Tibial nerve (tissue), 3 donors: Measurements from ENCODE around the gene PRRT4.

Experiments
- POLR2A ChIP-seq, 2 donors: fragments of 450-650 bp; IDR thresholded peaks; one replicate each; pipeline ENCODE4 v1.6.1; 2017; ENCODE audit warnings: antibody characterized with exemption in 2 of 2, mild to moderate bottlenecking in 2 of 2, moderate library complexity in 2 of 2
- TF ChIP-seq, protein P1 (sequence below), 5 experiments: fragments of 200-600 bp in 3 of 5; fragments of 450-650 bp in 2 of 5; sonication (generic) in 3 of 5; IDR thresholded peaks; one replicate each; pipeline ENCODE4 v1.5.1; 2016 to 2019; ENCODE audit warnings: antibody characterized with exemption in 5 of 5, mild to moderate bottlenecking in 3 of 5, moderate library complexity in 2 of 5

DNA sequence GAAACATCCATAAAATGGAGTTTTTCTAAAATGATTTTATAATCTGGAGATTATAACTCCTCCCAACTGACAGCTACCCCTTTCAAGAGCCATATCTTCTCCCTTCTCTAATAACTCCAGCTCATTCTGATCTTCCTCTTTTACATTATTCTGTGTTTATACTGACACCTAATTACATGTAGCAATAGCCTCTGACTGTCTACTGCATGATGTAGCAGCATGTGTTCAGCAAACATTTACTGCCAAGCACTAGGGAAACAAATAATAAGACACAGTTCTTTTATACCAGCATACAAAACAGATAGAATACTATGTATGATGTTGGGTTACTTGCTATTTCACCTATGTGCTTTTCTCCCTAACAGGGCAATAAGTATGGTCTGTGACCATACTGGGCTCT lies 38.5 kb downstream of the PRRT4 start:
- no peak for TF ChIP-seq POLR2A (IDR thresholded peaks at IDR 0.05)
- TF ChIP-seq, protein P1, sequence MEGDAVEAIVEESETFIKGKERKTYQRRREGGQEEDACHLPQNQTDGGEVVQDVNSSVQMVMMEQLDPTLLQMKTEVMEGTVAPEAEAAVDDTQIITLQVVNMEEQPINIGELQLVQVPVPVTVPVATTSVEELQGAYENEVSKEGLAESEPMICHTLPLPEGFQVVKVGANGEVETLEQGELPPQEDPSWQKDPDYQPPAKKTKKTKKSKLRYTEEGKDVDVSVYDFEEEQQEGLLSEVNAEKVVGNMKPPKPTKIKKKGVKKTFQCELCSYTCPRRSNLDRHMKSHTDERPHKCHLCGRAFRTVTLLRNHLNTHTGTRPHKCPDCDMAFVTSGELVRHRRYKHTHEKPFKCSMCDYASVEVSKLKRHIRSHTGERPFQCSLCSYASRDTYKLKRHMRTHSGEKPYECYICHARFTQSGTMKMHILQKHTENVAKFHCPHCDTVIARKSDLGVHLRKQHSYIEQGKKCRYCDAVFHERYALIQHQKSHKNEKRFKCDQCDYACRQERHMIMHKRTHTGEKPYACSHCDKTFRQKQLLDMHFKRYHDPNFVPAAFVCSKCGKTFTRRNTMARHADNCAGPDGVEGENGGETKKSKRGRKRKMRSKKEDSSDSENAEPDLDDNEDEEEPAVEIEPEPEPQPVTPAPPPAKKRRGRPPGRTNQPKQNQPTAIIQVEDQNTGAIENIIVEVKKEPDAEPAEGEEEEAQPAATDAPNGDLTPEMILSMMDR (IDR thresholded peaks at IDR 0.05): no peak
